Measurements from ENCODE around the gene OR8B2.

- TF ChIP-seq CTCF (IDR thresholded peaks at IDR 0.05) (no peak), RFX5 (IDR thresholded peaks at IDR 0.05; ENCODE audit: low read length) (no peak)
Measured at GRCh38 chr11:124380585-124380984, 3.7 kb downstream of the OR8B2 start.

Measured in SK-N-SH (cell line).